DMS53 (cell line): ENCODE results near the gene FCMR.

Experiments used
- DNase-seq: peaks from one replicate; lab custom pipeline; 2025; lab: John Stamatoyannopoulos, UW

Gene FCMR

DNA sequence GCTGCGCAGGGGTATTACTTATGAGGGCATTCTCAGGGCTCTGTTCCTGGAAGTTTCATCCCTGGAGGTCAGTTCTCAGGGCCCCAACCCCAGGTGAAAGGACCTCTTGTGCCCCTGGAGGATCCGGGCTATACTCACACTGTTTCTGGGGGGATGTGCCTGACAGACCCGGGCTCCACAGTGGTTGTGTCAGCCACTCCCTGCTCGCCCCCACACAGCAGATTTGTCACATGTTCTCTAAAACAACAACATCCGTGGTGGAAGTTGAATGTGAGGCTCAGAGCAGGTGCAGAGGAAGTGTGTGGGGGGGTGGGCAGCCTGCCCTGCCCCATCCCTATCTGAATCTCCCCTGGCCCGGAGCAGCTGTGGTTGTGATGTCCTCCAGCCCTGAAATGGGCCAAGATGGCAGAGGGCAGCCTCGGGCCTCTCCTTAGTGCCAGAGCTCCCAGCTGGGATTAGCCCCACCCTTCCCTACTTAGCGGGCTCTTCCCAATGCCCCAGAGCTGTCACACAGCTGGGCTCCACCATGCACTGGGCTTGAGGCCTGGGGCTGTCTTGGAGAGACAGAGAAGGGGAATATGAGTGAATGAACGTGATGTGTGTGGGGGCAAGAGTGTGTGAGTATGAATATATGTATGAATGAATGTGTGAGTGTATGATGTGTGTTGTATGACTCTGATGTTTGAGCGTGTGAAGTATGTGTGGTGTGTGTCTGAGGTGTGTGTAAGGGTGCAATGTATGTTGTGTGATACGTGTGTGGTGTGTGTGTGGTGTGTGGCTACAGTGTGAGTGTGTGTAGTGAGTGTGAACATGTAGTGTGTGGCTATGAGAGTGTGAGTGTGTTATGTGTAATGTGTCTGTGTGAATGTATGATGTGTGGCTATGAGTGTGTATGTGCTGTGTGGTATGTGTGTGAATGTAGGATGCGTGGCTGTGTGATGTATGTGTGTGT lies 1.5 kb upstream of the FCMR start:
- peak; percentile 44 for DNase-seq

DNA sequence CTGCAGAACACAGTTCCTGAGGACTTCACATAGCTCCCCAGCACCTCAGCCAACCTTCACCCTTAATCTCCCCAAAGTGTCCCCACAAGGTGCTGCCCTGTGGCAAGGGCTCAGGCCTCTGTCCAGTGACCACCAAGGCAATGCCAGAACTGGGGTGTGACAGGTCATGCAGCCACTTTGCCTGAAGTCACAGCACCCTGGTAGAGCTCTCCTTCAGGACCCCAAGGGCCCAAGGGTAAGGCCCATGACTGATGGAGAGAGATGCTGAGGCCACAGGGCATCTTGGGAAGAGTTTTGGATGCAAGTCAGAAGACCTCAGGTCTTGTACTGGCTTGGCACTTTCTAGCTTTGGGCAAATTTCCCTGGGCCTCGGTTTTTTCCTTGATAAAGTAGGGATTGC lies 783 bp upstream of the FCMR start:
- DNase-seq = no peak

DNA sequence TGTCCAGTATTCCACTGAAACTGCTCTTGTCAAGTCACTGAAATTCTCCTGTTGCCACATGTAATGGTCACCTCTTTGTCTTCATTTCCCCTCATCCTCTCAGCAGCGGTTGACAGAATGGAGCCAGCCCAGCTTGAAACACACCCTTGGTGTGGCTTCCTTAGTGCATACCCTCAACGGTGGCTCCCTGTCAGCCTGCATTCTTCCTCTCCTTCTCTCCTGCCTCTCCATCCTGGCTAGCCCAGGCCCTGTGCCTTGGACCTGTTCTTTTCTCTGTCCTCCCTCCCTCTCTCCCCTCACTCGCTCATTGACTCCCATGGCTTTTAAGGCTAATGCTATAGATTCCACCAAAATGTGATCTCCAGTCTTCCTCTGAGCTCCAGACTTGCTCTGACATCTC lies 3.7 kb downstream of the FCMR start:
- DNase-seq = no peak

- DNase-seq = no peak
Observed at GRCh38 chr1:206916000-206916709, 5.6 kb downstream of the FCMR start.

- no peak for DNase-seq
Observed at GRCh38 chr1:206915030-206915735, 6.6 kb downstream of the FCMR start.

- DNase-seq = no peak
Observed at GRCh38 chr1:206913766-206914537, 7.8 kb downstream of the FCMR start.

- DNase-seq = peak; percentile 92
Observed at GRCh38 chr1:206912445-206913095, 9.2 kb downstream of the FCMR start.

DNA sequence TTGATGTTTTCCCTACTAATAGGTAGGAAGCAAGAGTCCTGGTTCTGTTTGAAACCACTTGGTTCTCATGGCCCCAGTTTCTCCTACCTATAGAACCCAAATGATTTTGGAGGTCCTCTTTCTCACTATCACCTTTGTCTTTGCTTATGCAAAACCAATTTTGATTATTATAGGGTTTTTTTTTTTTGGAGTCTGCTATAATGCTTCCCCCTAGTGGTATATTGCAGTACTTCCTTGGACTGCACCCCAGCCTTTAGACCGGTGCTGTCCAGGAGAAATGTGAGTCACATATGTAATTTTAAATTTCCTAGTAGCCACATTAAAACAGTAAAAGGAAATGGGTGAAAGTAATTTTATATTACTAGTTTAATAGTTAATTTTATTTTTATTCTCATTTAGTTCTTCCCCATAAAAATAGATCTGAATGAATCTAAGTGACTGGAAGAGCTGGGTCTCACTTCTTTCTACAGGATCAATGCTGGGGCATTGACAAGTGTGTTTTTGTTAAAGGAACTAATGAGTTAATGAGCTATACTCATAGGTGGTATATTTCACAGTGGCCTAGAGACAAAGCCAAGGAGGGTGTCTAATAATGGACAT lies 10.6 kb downstream of the FCMR start:
- peak; percentile 85 for DNase-seq

DNA sequence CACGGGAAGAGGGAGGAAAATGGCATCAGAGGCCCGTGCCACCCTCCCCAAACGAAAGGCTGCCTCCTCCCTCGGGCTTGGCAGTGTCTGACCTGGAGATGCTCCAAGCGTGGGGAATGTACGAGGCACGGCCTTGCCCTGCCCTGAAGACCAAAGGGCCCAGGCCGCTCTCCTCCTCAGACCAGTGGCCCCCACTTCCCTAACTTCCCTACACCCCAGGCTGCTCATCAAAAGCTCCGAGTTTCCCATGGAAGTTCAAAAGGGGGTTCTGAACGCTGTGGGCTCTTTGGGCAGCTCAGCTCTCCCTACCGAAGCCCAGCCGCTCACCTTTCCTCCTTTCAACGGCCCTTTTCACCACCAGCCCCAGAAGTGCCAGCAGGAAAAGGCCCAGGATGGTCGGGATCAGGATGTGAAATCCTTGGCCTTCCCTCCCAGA lies 11.8 kb downstream of the FCMR start:
- peak; percentile 48 for DNase-seq

GRCh38 chr1:206909161-206909882 lies 12.4 kb downstream of the FCMR start:
- DNase-seq = peak; percentile 92

- no peak for DNase-seq
Observed at GRCh38 chr1:206908038-206908437, 13.7 kb downstream of the FCMR start.

GRCh38 chr1:206907304-206907991 lies 14.3 kb downstream of the FCMR start:
- peak; percentile 62 for DNase-seq

- DNase-seq = no peak
Observed at GRCh38 chr1:206905295-206906164, 16.2 kb downstream of the FCMR start.

- DNase-seq = no peak
Observed at GRCh38 chr1:206904423-206905142, 17.2 kb downstream of the FCMR start.

DNA sequence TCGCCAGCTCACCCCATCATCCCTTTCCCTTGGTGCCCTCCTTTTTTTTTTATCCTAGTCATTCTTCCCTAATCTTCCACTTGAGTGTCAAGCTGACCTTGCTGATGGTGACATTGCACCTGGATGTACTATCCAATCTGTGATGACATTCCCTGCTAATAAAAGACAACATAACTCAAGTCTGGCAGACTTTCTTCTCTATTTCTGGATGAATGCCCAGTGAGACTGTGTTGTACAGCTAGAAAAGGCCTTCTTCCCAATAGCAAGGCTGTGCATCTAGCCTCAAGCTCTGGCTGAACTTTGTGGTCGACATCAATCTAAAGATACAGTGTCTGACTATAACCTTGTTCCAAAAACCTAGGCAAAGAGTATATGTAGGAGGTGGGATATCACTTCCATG lies 18.1 kb downstream of the FCMR start:
- DNase-seq = no peak

DNA sequence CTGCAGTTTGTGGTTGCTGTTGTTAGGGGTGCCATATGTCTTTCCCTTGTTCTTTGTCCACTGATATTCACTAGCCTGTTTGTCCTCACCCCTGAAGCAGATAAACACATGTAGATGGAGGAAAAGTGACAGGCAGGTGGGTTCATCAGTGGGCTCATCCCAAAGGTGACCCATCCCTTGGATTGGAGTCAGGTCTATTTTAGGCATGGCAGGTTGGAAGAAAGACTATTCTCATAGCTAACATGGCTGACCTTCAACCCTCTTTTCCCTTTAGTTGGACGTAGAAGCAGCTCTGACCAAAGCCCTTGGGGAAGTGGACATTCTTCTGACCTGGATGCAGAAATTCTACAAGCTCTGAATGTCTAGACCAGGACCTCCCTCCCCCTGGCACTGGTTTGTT lies 19.0 kb downstream of the FCMR start:
- DNase-seq = no peak

DNA sequence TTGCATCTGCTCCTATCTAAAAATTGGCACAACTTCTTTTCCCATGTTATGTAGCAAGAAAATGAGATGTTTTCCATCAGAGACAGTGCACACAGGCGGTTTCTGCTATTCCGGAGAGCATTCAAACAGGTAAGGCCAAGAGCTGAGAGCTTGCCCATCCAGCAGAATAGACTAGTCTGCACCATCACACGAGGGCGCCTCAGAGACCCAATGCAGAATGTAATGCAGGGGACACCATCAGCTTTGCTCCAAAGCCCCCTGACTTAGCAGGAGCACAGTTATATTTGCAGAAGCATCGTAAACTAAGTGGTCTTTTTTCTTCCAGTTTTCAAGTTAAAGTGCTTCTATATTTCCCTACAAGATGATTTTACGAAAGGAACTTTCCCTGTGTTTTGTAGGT lies 19.8 kb downstream of the FCMR start:
- no peak for DNase-seq

DNA sequence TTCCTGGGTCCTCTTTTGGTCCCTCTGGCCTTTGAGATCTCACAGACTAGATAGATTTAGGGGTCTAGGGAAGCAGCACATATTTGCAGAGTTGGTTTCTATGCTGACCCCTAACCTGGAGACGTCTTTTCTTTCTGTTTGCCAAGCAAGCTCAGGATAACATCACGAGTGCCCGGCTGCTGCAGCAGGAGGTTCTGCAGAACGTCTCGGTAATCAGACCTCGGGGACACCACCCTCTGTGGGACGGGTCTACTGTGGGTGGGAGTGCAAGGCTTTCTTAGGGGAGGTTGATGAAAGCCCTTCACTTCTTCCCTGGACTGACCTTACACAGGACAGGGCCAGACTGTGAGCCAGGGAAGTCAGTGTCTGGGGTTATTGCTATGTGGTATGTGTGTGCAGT lies 21.6 kb downstream of the FCMR start:
- DNase-seq = no peak
